Neural progenitor cell (in vitro differentiated cells): Measurements from ENCODE around the gene NOL8.

Experiments
- CTCF ChIP-seq: fragments of 200-600 bp; sonication (generic); IDR thresholded peaks from 2 replicates; pipeline ENCODE4 v1.5.1; 2017; ENCODE audit warnings: antibody characterized with exemption, mild to moderate bottlenecking
- EZH2 ChIP-seq: fragments of 200-600 bp; sonication (generic); IDR thresholded peaks from 2 replicates; pipeline ENCODE4 v1.6.1; 2017; ENCODE audit warnings: antibody characterized with exemption, mild to moderate bottlenecking, moderate library complexity
- EZH2phosphoT487 ChIP-seq: fragments of 200-600 bp; sonication (generic); IDR thresholded peaks from 2 replicates; pipeline ENCODE4 v1.6.1; 2017; ENCODE audit warnings: antibody characterized with exemption

DNA sequence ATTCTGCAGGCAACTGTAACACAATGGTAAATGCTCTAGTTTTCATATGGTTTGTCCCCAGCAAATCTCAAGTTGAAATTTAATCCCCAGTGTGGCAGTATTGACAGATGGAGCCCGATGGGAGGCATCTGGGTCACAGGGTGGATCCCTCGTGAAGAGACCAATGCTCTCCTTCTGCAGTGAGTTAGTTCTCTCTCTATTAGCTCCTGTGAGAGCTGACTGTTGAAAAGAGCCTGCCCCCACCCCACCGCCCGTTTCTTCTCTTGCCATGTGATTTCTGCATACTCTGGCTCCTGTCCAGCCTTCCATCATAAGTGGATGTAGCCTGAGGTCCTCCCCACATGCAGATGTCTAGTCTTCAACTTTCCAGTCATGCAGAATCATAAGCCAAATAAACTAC lies 58.7 kb downstream of the NOL8 start:
- TF ChIP-seq EZH2phosphoT487 (no peak), CTCF (no peak), EZH2 (no peak)
